HepG2 (cell line): ENCODE data around the gene GART. TPM values are rescaled to one million over a fixed set of nuclear protein-coding genes. Genes with fewer than 3 reads are reported as not detected.
A peak's percentile ranks its signal among the peaks of the same experiment; 100 is the strongest.

Experiments used
- BCL6 ChIP-seq: IDR thresholded peaks from 2 replicates; pipeline ENCODE4 v1.6.1; 2016; ENCODE audit warnings: missing genetic modification reagents, missing compliant biosample characterization
- EP300 ChIP-seq, 3 experiments: sonication (generic) in 1 of 3; formaldehyde crosslinking in 1 of 3; IDR thresholded peaks; 2 replicates each; pipeline versions ENCODE4 v1.5.1 to v1.6.1; 2011 to 2020; ENCODE audit warnings: low read depth in 2 of 3, low read length in 2 of 3, borderline replicate concordance in 1 of 3, improper control_type of control experiment in 1 of 3, mild to moderate bottlenecking in 1 of 3, missing genetic modification reagents in 1 of 3, moderate library complexity in 1 of 3
- GLI4 ChIP-seq: sonication (generic); formaldehyde crosslinking; IDR thresholded peaks from 2 replicates; pipeline ENCODE4 v1.5.1; 2020; ENCODE audit warnings: missing genetic modification reagents, mild to moderate bottlenecking, moderate library complexity, borderline replicate concordance
- GTF3A ChIP-seq: sonication (generic); formaldehyde crosslinking; conservative IDR thresholded peaks from 2 replicates; pipeline ENCODE4 v1.4.0; 2020; ENCODE audit warnings: mild to moderate bottlenecking, missing genetic modification reagents
- HNRNPH1 ChIP-seq: fragments of 200-400 bp; formaldehyde crosslinking; optimal IDR thresholded peaks from 2 replicates; pipeline ENCODE3; 2017; ENCODE audit warnings: mild to moderate bottlenecking, low read depth, low read length
- HOXD1 ChIP-seq: sonication (generic); formaldehyde crosslinking; IDR thresholded peaks from 2 replicates; pipeline ENCODE4 v1.5.0; 2020; ENCODE audit warnings: missing genetic modification reagents
- JUND ChIP-seq: sonication (generic); formaldehyde crosslinking; IDR thresholded peaks from 2 replicates; pipeline ENCODE4 v1.8.0; 2022; ENCODE audit warnings: mild to moderate bottlenecking, missing genetic modification reagents
- MTA3 ChIP-seq: sonication (generic); formaldehyde crosslinking; IDR thresholded peaks from 2 replicates; pipeline ENCODE4 v1.4.0; 2020; ENCODE audit warnings: missing genetic modification reagents
- NAIF1 ChIP-seq: sonication (generic); formaldehyde crosslinking; IDR thresholded peaks from 2 replicates; pipeline ENCODE4 v1.5.0; 2020; ENCODE audit warnings: mild to moderate bottlenecking, missing genetic modification reagents, borderline replicate concordance
- NFYC ChIP-seq: IDR thresholded peaks from 2 replicates; pipeline ENCODE4 v1.6.1; 2016; ENCODE audit warnings: missing genetic modification reagents, missing compliant biosample characterization
- NR2F2 ChIP-seq: IDR thresholded peaks from 2 replicates; pipeline ENCODE4 v1.6.1; 2012; ENCODE audit warnings: low read depth, inconsistent platforms, borderline replicate concordance
- SPEN ChIP-seq: sonication (generic); formaldehyde crosslinking; IDR thresholded peaks from 2 replicates; pipeline ENCODE4 v1.5.1; 2020; ENCODE audit warnings: low read depth, mild to moderate bottlenecking, missing genetic modification reagents
- SRF ChIP-seq: IDR thresholded peaks from 2 replicates; pipeline ENCODE4 v1.6.1; 2011; ENCODE audit warnings: mild to moderate bottlenecking, low read depth, low read length, moderate library complexity
- TBP ChIP-seq: sonication (generic); formaldehyde crosslinking; IDR thresholded peaks from 2 replicates; pipeline ENCODE4 v1.5.0; 2020; ENCODE audit warnings: missing genetic modification reagents
- ZNF550 ChIP-seq: sonication (generic); formaldehyde crosslinking; IDR thresholded peaks from 2 replicates; pipeline ENCODE4 v1.4.0; 2020; ENCODE audit warnings: mild to moderate bottlenecking, missing genetic modification reagents, borderline replicate concordance
- polyA plus RNA-seq, 8 experiments: library from polyadenylated mRNA; depleted of rRNA in 3 of 8; stranded (reverse) in 7 of 8; unstranded in 1 of 8; fragments of >200 nt; fragmentation: Illumina TruSeq in 4 of 8; extraction: Trizol in 4 of 8; gene quantifications; 2 replicates each; pipeline versions ENCODE4 v1.2.1 to v1.2.3, GENCODE V29; 2011 to 2016; ENCODE audit warnings: low read depth in 4 of 8, missing spikeins in 1 of 8, mixed read lengths in 1 of 8; ENCODE audit not compliant: insufficient read depth in 1 of 8
- total RNA-seq, 5 experiments: library from RNA; depleted of rRNA; stranded (reverse); fragments of >200 nt; fragmentation: Illumina TruSeq; extraction: Trizol; gene quantifications; 2 replicates each; pipeline ENCODE4 v1.2.3, GENCODE V29; 2016; ENCODE audit warnings: low read depth in 1 of 5
- TF ChIP-seq, protein P1 (sequence below): sonication (generic); formaldehyde crosslinking; IDR thresholded peaks from 2 replicates; pipeline ENCODE4 v1.4.0; 2020; ENCODE audit warnings: missing genetic modification reagents, borderline replicate concordance
- TF ChIP-seq, protein P2 (sequence below): fragments of 450-650 bp; IDR thresholded peaks from 2 replicates; pipeline ENCODE4 v1.6.1; 2017; ENCODE audit warnings: mild to moderate bottlenecking
- TF ChIP-seq, protein P3 (sequence below): sonication (generic); formaldehyde crosslinking; IDR thresholded peaks from 2 replicates; pipeline ENCODE4 v1.4.0; 2020; ENCODE audit warnings: missing genetic modification reagents

The GART gene
- total and polyA plus RNA-seq, 2 of the 13 experiments (the other 11 are each of a cell fraction or from before 2014, with no cell fraction given) = 17.9 to 109 TPM

- TF ChIP-seq, protein P1, sequence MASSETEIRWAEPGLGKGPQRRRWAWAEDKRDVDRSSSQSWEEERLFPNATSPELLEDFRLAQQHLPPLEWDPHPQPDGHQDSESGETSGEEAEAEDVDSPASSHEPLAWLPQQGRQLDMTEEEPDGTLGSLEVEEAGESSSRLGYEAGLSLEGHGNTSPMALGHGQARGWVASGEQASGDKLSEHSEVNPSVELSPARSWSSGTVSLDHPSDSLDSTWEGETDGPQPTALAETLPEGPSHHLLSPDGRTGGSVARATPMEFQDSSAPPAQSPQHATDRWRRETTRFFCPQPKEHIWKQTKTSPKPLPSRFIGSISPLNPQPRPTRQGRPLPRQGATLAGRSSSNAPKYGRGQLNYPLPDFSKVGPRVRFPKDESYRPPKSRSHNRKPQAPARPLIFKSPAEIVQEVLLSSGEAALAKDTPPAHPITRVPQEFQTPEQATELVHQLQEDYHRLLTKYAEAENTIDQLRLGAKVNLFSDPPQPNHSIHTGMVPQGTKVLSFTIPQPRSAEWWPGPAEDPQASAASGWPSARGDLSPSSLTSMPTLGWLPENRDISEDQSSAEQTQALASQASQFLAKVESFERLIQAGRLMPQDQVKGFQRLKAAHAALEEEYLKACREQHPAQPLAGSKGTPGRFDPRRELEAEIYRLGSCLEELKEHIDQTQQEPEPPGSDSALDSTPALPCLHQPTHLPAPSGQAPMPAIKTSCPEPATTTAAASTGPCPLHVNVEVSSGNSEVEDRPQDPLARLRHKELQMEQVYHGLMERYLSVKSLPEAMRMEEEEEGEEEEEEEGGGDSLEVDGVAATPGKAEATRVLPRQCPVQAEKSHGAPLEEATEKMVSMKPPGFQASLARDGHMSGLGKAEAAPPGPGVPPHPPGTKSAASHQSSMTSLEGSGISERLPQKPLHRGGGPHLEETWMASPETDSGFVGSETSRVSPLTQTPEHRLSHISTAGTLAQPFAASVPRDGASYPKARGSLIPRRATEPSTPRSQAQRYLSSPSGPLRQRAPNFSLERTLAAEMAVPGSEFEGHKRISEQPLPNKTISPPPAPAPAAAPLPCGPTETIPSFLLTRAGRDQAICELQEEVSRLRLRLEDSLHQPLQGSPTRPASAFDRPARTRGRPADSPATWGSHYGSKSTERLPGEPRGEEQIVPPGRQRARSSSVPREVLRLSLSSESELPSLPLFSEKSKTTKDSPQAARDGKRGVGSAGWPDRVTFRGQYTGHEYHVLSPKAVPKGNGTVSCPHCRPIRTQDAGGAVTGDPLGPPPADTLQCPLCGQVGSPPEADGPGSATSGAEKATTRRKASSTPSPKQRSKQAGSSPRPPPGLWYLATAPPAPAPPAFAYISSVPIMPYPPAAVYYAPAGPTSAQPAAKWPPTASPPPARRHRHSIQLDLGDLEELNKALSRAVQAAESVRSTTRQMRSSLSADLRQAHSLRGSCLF (CRISPR knock-in tag) = no peak
- TF ChIP-seq GTF3A (CRISPR knock-in tag) = no peak
- peak; percentile 12 for TF ChIP-seq BCL6 (CRISPR knock-in tag)
- TF ChIP-seq ZNF550 (CRISPR knock-in tag) = no peak
- TF ChIP-seq EP300 (IDR thresholded peaks at IDR 0.05; ENCODE audit: low read depth in 2 of 2, low read length in 2 of 2) = 0 out of 4 replicates have a peak, but pooled peaks of 1 of the 2 experiments have one; percentile 14
- no peak for TF ChIP-seq EP300 (CRISPR knock-in tag; IDR thresholded peaks at IDR 0.05; ENCODE audit: borderline replicate concordance)
- TF ChIP-seq, protein P2, sequence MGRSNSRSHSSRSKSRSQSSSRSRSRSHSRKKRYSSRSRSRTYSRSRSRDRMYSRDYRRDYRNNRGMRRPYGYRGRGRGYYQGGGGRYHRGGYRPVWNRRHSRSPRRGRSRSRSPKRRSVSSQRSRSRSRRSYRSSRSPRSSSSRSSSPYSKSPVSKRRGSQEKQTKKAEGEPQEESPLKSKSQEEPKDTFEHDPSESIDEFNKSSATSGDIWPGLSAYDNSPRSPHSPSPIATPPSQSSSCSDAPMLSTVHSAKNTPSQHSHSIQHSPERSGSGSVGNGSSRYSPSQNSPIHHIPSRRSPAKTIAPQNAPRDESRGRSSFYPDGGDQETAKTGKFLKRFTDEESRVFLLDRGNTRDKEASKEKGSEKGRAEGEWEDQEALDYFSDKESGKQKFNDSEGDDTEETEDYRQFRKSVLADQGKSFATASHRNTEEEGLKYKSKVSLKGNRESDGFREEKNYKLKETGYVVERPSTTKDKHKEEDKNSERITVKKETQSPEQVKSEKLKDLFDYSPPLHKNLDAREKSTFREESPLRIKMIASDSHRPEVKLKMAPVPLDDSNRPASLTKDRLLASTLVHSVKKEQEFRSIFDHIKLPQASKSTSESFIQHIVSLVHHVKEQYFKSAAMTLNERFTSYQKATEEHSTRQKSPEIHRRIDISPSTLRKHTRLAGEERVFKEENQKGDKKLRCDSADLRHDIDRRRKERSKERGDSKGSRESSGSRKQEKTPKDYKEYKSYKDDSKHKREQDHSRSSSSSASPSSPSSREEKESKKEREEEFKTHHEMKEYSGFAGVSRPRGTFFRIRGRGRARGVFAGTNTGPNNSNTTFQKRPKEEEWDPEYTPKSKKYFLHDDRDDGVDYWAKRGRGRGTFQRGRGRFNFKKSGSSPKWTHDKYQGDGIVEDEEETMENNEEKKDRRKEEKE = no peak
- no peak for TF ChIP-seq SRF
- peak; percentile 47; the same call in 1 of the 2 replicates for TF ChIP-seq NAIF1 (CRISPR knock-in tag)
- TF ChIP-seq SPEN = peak; percentile 32
- TF ChIP-seq HOXD1 (CRISPR knock-in tag) = peak; percentile 50; the same call in 1 of the 2 replicates
- no peak for TF ChIP-seq JUND (CRISPR knock-in tag)
- TF ChIP-seq NFYC (CRISPR knock-in tag) = peak; percentile 75
- TF ChIP-seq GLI4 = no peak
- TF ChIP-seq HNRNPH1 = no peak
- TF ChIP-seq, protein P3, sequence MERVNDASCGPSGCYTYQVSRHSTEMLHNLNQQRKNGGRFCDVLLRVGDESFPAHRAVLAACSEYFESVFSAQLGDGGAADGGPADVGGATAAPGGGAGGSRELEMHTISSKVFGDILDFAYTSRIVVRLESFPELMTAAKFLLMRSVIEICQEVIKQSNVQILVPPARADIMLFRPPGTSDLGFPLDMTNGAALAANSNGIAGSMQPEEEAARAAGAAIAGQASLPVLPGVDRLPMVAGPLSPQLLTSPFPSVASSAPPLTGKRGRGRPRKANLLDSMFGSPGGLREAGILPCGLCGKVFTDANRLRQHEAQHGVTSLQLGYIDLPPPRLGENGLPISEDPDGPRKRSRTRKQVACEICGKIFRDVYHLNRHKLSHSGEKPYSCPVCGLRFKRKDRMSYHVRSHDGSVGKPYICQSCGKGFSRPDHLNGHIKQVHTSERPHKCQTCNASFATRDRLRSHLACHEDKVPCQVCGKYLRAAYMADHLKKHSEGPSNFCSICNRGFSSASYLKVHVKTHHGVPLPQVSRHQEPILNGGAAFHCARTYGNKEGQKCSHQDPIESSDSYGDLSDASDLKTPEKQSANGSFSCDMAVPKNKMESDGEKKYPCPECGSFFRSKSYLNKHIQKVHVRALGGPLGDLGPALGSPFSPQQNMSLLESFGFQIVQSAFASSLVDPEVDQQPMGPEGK (CRISPR knock-in tag) = no peak
- no peak for TF ChIP-seq NR2F2
- 0 out of 2 replicates have a peak, but pooled peaks have one; percentile 78 for TF ChIP-seq TBP (CRISPR knock-in tag)
- no peak for TF ChIP-seq MTA3
Measured at GRCh38 chr21:33479679-33480480, 62.0 kb downstream of the GART start, which contains the start of gene TMEM50B (continued).
